Naive thymus-derived CD4-positive, alpha-beta T cell (primary cell): ENCODE results near the gene LLGL2. TPM values are rescaled to one million over a fixed set of nuclear protein-coding genes. Genes with fewer than 3 reads are reported as not detected.
A peak's percentile ranks its signal among the peaks of the same experiment; 100 is the strongest.

Experiments used
- ATAC-seq: fragments of 150-1000 bp; cut with Tn5 transposase; 2 replicates; pipeline ENCODE4 v1.10.0; 2021; ENCODE audit warnings: mild to moderate bottlenecking, moderate library complexity
- CTCF ChIA-PET: fragments of 350-600 bp; sonication (Branson Sonifier 250); formaldehyde crosslinking; loops from one replicate; lab custom pipeline; 2021; ENCODE audit warnings: antibody characterized with exemption; lab: Charles Lee
- POLR2A ChIA-PET: fragments of 350-600 bp; sonication (Branson Sonifier 250); formaldehyde crosslinking; loops from one replicate; lab custom pipeline; 2021; ENCODE audit warnings: antibody characterized with exemption, inconsistent platforms; lab: Charles Lee
- DNase-seq, 9 donors: peaks; one replicate each; pipeline versions ENCODE4 v3.0.0 to v3.0.0-alpha.2; 2020 to 2022; ENCODE audit warnings: mixed read lengths in 1 of 9
- H3K27ac ChIP-seq: one replicate; pipeline ENCODE4 v1.7.0; 2013; ENCODE audit warnings: mild to moderate bottlenecking, low read depth, low read length, moderate library complexity
- H3K27me3 ChIP-seq, 2 donors: one replicate each; pipeline ENCODE4 v1.7.0; 2013; ENCODE audit warnings: low read length in 2 of 2, mild to moderate bottlenecking in 2 of 2, moderate library complexity in 2 of 2; ENCODE audit not compliant: control insufficient read depth in 2 of 2, insufficient read depth in 2 of 2
- H3K36me3 ChIP-seq, 3 experiments: 1 replicate in 2 of 3; 2 replicates in 1 of 3; pipeline ENCODE4 v1.7.0; 2013; ENCODE audit warnings: low read length in 3 of 3, mild to moderate bottlenecking in 3 of 3, moderate library complexity in 1 of 3; ENCODE audit not compliant: insufficient read depth in 3 of 3, control insufficient read depth in 2 of 3
- H3K4me1 ChIP-seq, 2 donors: one replicate each; pipeline ENCODE4 v1.7.0; 2013; ENCODE audit warnings: low read length in 2 of 2, mild to moderate bottlenecking in 2 of 2, moderate library complexity in 1 of 2; ENCODE audit not compliant: control insufficient read depth in 2 of 2, insufficient read depth in 2 of 2
- H3K4me3 ChIP-seq: 2 replicates; pipeline ENCODE4 v1.7.0; 2013; ENCODE audit warnings: mild to moderate bottlenecking, low read length
- H3K9me3 ChIP-seq, 3 experiments: 1 replicate in 2 of 3; 2 replicates in 1 of 3; pipeline ENCODE4 v1.7.0; 2013; ENCODE audit warnings: low read length in 3 of 3; ENCODE audit not compliant: control insufficient read depth in 2 of 3
- H3K27ac Mint-ChIP-seq, 9 donors: one replicate each; pipeline ENCODE4 v1.8.0; 2020 to 2022; ENCODE audit warnings: mixed read lengths in 9 of 9, mild to moderate bottlenecking in 8 of 9, moderate library complexity in 5 of 9, inconsistent platforms in 2 of 9
- H3K27me3 Mint-ChIP-seq, 5 donors: one replicate each; pipeline ENCODE4 v1.8.0; 2021 to 2022; ENCODE audit warnings: mixed read lengths in 5 of 5, mild to moderate bottlenecking in 1 of 5
- H3K36me3 Mint-ChIP-seq, 5 donors: one replicate each; pipeline ENCODE4 v1.8.0; 2020 to 2022; ENCODE audit warnings: mixed read lengths in 5 of 5, mild to moderate bottlenecking in 3 of 5, inconsistent platforms in 1 of 5
- H3K4me1 Mint-ChIP-seq, 7 donors: one replicate each; pipeline ENCODE4 v1.8.0; 2020 to 2022; ENCODE audit warnings: mixed read lengths in 7 of 7, mild to moderate bottlenecking in 3 of 7, inconsistent platforms in 1 of 7
- H3K4me3 Mint-ChIP-seq, 10 donors: one replicate each; pipeline ENCODE4 v1.8.0; 2020 to 2022; ENCODE audit warnings: mild to moderate bottlenecking in 10 of 10, mixed read lengths in 10 of 10, moderate library complexity in 6 of 10, inconsistent platforms in 2 of 10
- H3K9me3 Mint-ChIP-seq, 11 donors: one replicate each; pipeline ENCODE4 v1.8.0; 2020 to 2022; ENCODE audit warnings: mixed read lengths in 11 of 11, mild to moderate bottlenecking in 4 of 11, inconsistent platforms in 1 of 11, moderate library complexity in 1 of 11
- intact Hi-C, 2 donors: fragments of 100-400 bp; cut with micrococcal nuclease; formaldehyde crosslinking; loops; one replicate each; pipeline ENCODE4 v1.15.1; 2023
- polyA plus RNA-seq, 2 donors: library from polyadenylated mRNA; unstranded; fragments of 300-500 nt; fragmentation: Illumina TruSeq; gene quantifications; one replicate each; pipeline ENCODE4 v1.2.3, GENCODE V29; 2021
- total RNA-seq, 6 experiments: library from RNA in 5 of 6; stranded (reverse) in 5 of 6; gene quantifications; 1 replicate in 5 of 6; 2 replicates in 1 of 6; pipeline ENCODE4 v1.2.3 and lab custom pipeline; 2021 to 2026

LLGL2 gene
- total and polyA plus RNA-seq, 7 experiments from 2014 or later = 9.2 to 55.7 (median 26.5) TPM

DNA sequence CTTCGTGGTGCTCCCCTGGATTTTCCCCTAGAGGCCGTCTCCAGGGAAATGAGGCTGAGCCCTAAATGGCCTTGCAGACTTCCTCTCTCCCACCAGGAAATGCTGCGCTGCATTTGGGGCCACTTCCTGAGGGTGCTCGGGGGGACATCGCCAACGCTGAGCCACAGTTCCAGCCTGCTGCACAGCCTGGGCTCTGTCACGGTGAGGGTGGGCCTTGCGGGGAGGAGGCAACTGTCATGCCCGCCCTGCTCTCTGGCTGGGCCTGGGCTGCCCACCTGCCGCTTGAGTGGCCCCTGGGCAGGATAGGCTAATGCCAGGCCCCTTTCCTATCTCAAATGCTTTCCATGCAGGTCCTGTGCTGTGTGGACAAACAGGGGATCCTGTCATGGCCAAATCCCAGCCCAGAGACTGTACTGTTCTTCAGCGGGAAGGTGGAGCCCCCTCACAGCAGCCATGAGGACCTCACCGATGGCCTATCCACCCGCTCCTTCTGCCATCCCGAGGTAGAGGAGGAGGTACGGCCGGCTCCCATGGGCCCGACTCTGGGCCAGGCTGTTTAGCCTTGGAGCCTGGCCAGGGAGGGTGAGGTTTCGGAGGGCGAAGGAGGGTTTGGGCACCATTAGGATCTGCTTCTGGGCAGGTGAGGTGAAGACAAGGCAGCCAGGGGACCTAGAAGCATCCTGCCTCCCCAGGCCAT is 34.4 kb upstream of the LLGL2 start:
- no peak overlapping the region for H3K4me3 Mint-ChIP-seq
- ATAC-seq = no peak
- POLR2A ChIA-PET = no interaction called here
- H3K27ac Mint-ChIP-seq = peak overlapping the region in 3 of 9 donors; percentile 38 to 59 (median 48)
- Histone ChIP-seq H3K4me1 (peaks cover 16 to 25% of the 10 kb centered on the region in 2 donors), H3K27me3 (no peaks in the 10 kb centered on the region), H3K4me3 (no peak overlapping the region), H3K27ac (no peak overlapping the region), H3K9me3 (no peaks in the 10 kb centered on the region), H3K36me3 (peaks cover 0 to 63% (median 5%) of the 10 kb centered on the region in 3 experiments)
- intact Hi-C loops = no loop called here
- peaks cover 0 to 33% (median 7%) of the 10 kb centered on the region in 5 donors for H3K36me3 Mint-ChIP-seq
- peaks cover 18 to 29% (median 18%) of the 10 kb centered on the region in 7 donors for H3K4me1 Mint-ChIP-seq
- no peaks in the 10 kb centered on the region for H3K9me3 Mint-ChIP-seq
- CTCF ChIA-PET = no interaction called here
- H3K27me3 Mint-ChIP-seq = no peaks in the 10 kb centered on the region
- DNase-seq = no peak

DNA sequence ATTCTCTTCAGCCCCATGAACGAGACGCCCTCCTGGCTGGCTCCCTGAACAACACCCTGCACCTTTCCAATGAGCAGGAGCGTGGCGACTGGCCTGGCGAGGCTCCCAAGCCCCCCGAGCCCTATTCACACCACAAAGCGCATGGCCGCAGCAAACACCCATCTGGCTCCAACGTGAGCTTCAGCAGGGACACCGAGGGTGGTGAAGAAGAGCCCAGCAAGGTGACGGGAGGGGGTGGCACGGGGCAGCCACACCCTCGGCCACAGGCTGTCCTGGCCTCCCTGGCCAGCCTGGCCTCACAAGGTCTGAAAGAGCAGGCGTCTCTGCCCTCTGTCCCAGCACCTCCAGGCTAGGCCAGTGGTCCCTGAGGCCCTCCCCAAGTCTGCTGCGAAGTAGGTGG is 33.8 kb upstream of the LLGL2 start:
- H3K27me3 ChIP-seq = no peaks in the 10 kb centered on the region

DNA sequence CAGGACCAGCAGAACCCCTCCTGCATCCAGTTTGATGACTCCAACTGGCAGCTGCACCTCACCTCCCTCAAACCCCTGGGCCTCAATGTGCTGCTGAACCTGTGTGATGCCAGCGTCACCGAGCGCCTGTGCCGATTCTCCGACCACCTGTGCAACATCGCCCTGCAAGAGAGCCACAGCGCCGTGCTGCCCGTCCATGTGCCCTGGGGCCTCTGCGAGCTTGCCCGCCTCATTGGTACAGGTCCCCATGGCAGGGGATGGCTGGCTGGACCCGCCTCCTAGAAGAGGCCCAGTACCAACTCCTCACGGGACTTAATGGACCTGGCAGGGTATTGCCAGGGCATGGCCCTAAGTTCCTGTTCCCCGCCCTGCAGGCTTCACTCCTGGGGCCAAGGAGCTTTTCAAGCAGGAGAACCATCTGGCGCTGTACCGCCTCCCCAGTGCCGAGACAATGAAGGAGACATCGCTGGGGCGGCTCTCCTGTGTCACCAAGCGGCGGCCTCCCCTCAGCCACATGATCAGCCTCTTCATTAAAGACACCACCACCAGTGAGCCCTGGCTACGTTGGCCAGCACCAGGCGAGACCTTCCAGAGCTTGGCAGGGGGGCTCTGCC is 32.8 kb upstream of the LLGL2 start:
- no peak for DNase-seq
- Mint-ChIP-seq H3K4me1 (peaks cover 3 to 16% (median 6%) of the 10 kb centered on the region in 7 donors), H3K27me3 (no peaks in the 10 kb centered on the region), H3K27ac (peak overlapping the region in 2 of 9 donors; percentile 25 to 51), H3K36me3 (peaks cover 0 to 25% (median 4%) of the 10 kb centered on the region in 5 donors), H3K9me3 (no peaks in the 10 kb centered on the region), H3K4me3 (no peak overlapping the region)
- H3K27me3 ChIP-seq = no peaks in the 10 kb centered on the region
- peaks cover 6 to 10% of the 10 kb centered on the region in 2 donors for H3K4me1 ChIP-seq
- peaks cover 0 to 67% (median 5%) of the 10 kb centered on the region in 3 experiments for H3K36me3 ChIP-seq
- intact Hi-C loops = no loop called here
- H3K9me3 ChIP-seq = no peaks in the 10 kb centered on the region
- no peak overlapping the region for H3K27ac ChIP-seq
- no peak overlapping the region for H3K4me3 ChIP-seq
- ChIA-PET POLR2A (interaction anchor here (0.7 to 1.2 kb wide), 3 partner anchors 24 to 203 kb away, joined by 3 read pairs; partner anchors contain the start of genes SLC25A19, TMEM94 and TSEN54), CTCF (no interaction called here)
- ATAC-seq = no peak

More for the DNA sequence above, 33.8 kb upstream of the LLGL2 start:
- Mint-ChIP-seq H3K4me1 (peaks cover 12 to 23% (median 13%) of the 10 kb centered on the region in 7 donors), H3K27ac (peak overlapping the region in 2 of 9 donors; percentile 48 to 59), H3K9me3 (no peaks in the 10 kb centered on the region), H3K36me3 (peaks cover 0 to 28% (median 7%) of the 10 kb centered on the region in 5 donors), H3K27me3 (no peaks in the 10 kb centered on the region), H3K4me3 (no peak overlapping the region)
- ATAC-seq (no peak), DNase-seq (no peak)
- POLR2A ChIA-PET = interaction anchor here (0.9 kb wide), 1 partner anchor 36 kb away, joined by 3 read pairs; the partner anchor contains the start of gene TMEM94
- Histone ChIP-seq H3K27ac (no peak overlapping the region), H3K4me3 (no peak overlapping the region), H3K9me3 (no peaks in the 10 kb centered on the region), H3K36me3 (peaks cover 0 to 65% (median 5%) of the 10 kb centered on the region in 3 experiments), H3K4me1 (peaks cover 16 to 20% of the 10 kb centered on the region in 2 donors)
- CTCF ChIA-PET = no interaction called here
- intact Hi-C loops = no loop called here

DNA sequence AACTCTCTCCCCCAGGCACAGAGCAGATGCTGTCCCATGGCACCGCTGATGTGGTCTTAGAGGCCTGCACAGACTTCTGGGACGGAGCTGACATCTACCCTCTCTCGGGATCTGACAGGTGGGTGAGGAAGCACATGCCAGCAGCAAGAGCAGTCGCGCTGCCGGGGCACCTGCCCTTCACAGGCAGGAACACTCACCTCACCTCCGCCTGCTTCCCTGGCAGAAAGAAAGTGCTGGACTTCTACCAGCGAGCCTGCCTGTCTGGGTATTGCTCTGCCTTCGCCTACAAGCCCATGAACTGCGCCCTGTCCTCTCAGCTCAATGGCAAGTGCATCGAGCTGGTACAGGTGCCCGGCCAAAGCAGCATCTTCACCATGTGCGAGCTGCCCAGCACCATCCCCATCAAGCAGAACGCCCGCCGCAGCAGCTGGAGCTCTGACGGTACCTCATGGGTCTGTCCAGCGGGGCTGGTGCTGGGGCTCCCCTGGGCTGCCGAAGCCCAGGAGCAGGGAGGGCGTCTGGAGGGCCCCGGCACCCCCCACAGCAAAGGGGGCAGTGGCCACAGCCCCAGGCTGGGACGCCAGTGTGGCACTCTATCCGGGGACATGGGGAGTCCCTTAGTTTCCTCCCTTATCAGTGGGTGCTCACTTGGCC is 31.9 kb upstream of the LLGL2 start:
- CTCF ChIA-PET = interaction anchor here (0.6 kb wide), 1 partner anchor 127 kb away, joined by 3 read pairs; no protein-coding TSS in a partner anchor
- intact Hi-C loops = no loop called here
- Histone ChIP-seq H3K27me3 (no peaks in the 10 kb centered on the region), H3K27ac (no peak overlapping the region), H3K4me1 (peaks cover 0 to 7% of the 10 kb centered on the region in 2 donors), H3K4me3 (no peak overlapping the region), H3K9me3 (no peaks in the 10 kb centered on the region), H3K36me3 (peaks cover 0 to 76% (median 5%) of the 10 kb centered on the region in 3 experiments)
- peaks cover 0 to 26% (median 4%) of the 10 kb centered on the region in 5 donors for H3K36me3 Mint-ChIP-seq
- H3K27ac Mint-ChIP-seq = no peak overlapping the region
- POLR2A ChIA-PET = interaction anchor here (0.7 kb wide), 1 partner anchor 23 kb away, joined by 3 read pairs; the partner anchor contains the start of gene TSEN54
- H3K4me3 Mint-ChIP-seq = no peak overlapping the region
- H3K27me3 Mint-ChIP-seq = no peaks in the 10 kb centered on the region
- peaks cover 0 to 16% (median 7%) of the 10 kb centered on the region in 7 donors for H3K4me1 Mint-ChIP-seq
- ATAC-seq = no peak
- H3K9me3 Mint-ChIP-seq = no peaks in the 10 kb centered on the region
- DNase-seq = no peak

DNA sequence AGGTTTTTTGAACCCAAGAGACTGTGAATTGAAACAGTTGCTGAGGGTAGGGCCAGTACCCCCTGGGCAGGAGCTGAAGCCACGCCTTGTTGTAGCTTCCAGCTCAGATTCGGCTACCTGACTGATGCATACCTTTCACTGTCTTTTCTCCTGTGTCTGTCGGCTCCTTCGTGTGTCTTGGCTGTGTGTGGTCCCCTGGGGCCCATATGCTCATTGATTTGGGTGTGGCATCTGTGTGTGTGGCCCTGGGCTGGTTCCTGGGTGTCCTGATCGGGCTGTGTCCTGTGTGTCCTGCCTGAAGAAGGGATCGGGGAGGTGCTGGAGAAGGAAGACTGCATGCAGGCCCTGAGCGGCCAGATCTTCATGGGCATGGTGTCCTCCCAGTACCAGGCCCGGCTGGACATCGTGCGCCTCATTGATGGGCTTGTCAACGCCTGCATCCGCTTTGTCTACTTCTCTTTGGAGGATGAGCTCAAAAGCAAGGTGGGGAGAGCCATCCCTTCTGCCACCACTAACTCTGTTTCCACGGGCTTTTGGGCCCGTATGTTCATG is 31.1 kb upstream of the LLGL2 start:
- DNase-seq = no peak
- Histone ChIP-seq H3K27ac (no peak overlapping the region), H3K4me1 (peaks cover 0 to 7% of the 10 kb centered on the region in 2 donors), H3K4me3 (no peak overlapping the region), H3K36me3 (peaks cover 0 to 81% (median 5%) of the 10 kb centered on the region in 3 experiments), H3K27me3 (no peaks in the 10 kb centered on the region), H3K9me3 (no peaks in the 10 kb centered on the region)
- peak overlapping the region in 1 of 9 donors; percentile 5 for H3K27ac Mint-ChIP-seq
- intact Hi-C loops = no loop called here
- H3K9me3 Mint-ChIP-seq = no peaks in the 10 kb centered on the region
- no peak overlapping the region for H3K4me3 Mint-ChIP-seq
- POLR2A ChIA-PET = no interaction called here
- CTCF ChIA-PET = interaction anchor here (0.6 kb wide), 1 partner anchor 128 kb away, joined by 3 read pairs; no protein-coding TSS in a partner anchor
- ATAC-seq = no peak
- no peaks in the 10 kb centered on the region for H3K27me3 Mint-ChIP-seq
- peaks cover 0 to 26% (median 4%) of the 10 kb centered on the region in 5 donors for H3K36me3 Mint-ChIP-seq
- H3K4me1 Mint-ChIP-seq = peaks cover 0 to 11% (median 7%) of the 10 kb centered on the region in 7 donors

DNA sequence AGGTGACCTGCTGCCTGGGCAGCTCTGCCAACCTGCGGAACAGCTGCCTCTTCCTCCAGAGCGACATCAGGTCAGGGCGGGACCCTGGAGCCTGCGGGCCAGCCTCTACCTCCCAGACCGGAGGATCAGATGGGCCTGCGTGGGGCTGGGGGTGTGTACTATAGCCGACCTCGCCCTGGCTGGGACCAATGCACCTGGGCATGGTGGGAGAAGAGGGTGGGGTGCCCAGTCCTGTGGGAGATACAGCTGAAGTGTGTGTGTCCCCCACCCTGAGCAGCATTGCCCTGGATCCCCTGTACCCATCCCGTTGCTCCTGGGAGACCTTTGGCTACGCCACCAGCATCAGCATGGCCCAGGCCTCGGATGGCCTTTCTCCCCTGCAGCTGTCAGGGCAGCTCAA is 29.5 kb upstream of the LLGL2 start:
- H3K27ac ChIP-seq = no peak overlapping the region
- no peaks in the 10 kb centered on the region for H3K27me3 ChIP-seq
- peaks cover 0 to 7% of the 10 kb centered on the region in 2 donors for H3K4me1 ChIP-seq
- Mint-ChIP-seq H3K27ac (peak overlapping the region in 1 of 9 donors; percentile 72), H3K4me3 (peak overlapping the region in 1 of 10 donors; percentile 7), H3K4me1 (peaks cover 0 to 11% (median 7%) of the 10 kb centered on the region in 7 donors), H3K27me3 (no peaks in the 10 kb centered on the region), H3K9me3 (no peaks in the 10 kb centered on the region), H3K36me3 (peaks cover 0 to 26% (median 4%) of the 10 kb centered on the region in 5 donors)
- H3K9me3 ChIP-seq = no peaks in the 10 kb centered on the region
- ChIA-PET POLR2A (no interaction called here), CTCF (interaction anchor here (0.6 kb wide), 2 partner anchors 36 to 51 kb away, joined by 3 to 7 read pairs; no protein-coding TSS in a partner anchor)
- H3K4me3 ChIP-seq = no peak overlapping the region
- intact Hi-C loops = no loop called here
- DNase-seq = no peak
- no peak for ATAC-seq
- peaks cover 0 to 84% (median 5%) of the 10 kb centered on the region in 3 experiments for H3K36me3 ChIP-seq
